ENCODE data around the gene HARS1.
"Not testable (repeated sequence)": the region's sequence is repeated elsewhere in the genome, so short reads cannot be mapped to it uniquely, and the experiment has no call there.

The HARS1 gene

DNA sequence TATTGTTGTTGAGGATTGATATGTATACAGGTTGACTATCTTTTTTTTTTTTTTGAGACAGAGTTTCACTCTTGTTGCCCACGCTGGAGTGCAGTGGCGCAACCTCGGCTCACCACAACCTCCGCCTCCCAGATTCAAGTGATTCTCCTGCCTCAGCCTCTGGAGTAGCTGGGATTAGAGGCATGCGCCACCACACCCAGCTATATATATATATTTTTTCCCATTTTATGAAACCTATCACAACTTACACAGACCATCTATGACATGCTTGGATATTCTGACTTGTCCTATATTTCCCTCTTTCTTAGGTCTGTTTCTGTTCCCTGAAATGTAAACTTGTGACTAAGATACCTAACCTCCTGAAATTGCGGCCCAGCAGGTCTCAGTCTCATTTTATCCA is 63.2 kb downstream of the HARS1 start:
- TF ChIP-seq, protein P1, sequence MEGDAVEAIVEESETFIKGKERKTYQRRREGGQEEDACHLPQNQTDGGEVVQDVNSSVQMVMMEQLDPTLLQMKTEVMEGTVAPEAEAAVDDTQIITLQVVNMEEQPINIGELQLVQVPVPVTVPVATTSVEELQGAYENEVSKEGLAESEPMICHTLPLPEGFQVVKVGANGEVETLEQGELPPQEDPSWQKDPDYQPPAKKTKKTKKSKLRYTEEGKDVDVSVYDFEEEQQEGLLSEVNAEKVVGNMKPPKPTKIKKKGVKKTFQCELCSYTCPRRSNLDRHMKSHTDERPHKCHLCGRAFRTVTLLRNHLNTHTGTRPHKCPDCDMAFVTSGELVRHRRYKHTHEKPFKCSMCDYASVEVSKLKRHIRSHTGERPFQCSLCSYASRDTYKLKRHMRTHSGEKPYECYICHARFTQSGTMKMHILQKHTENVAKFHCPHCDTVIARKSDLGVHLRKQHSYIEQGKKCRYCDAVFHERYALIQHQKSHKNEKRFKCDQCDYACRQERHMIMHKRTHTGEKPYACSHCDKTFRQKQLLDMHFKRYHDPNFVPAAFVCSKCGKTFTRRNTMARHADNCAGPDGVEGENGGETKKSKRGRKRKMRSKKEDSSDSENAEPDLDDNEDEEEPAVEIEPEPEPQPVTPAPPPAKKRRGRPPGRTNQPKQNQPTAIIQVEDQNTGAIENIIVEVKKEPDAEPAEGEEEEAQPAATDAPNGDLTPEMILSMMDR (IDR thresholded peaks at IDR 0.05; ENCODE audit: extremely low read depth, insufficient read depth, missing control alignments) = no peak
- in situ Hi-C loops (cut with MboI; ENCODE audit: low pct_unique_long_range_greater_than_20kb, low sequenced_read_pairs, unreplicated experiment) = no loop called here
- DNase-seq (ENCODE audit: low spot score) = no peak

- DNase-seq (ENCODE audit: low spot score); in situ Hi-C loops (cut with MboI; ENCODE audit: low pct_unique_long_range_greater_than_20kb, low sequenced_read_pairs, unreplicated experiment): not testable (repeated sequence)
Observed at GRCh38 chr5:140624886-140625285, 66.3 kb downstream of the HARS1 start.
